Hippocampal formation (tissue), 2 donors: ENCODE measurements around the gene MAN1C1.
"Not testable (repeated sequence)": the region's sequence is repeated elsewhere in the genome, so short reads cannot be mapped to it uniquely, and the experiment has no call there.

Experiments used
- DNase-seq, 2 donors: peaks; one replicate each; lab custom pipeline; 2025; lab: John Stamatoyannopoulos, UW

MAN1C1 gene

GRCh38 chr1:25657883-25658760, 41.5 kb downstream of the MAN1C1 start:
- no peak for DNase-seq

GRCh38 chr1:25658791-25659431, 42.3 kb downstream of the MAN1C1 start:
- DNase-seq = no peak

- DNase-seq = no peak
Observed at GRCh38 chr1:25661043-25661815, 44.6 kb downstream of the MAN1C1 start.

GRCh38 chr1:25662061-25662460, 45.5 kb downstream of the MAN1C1 start:
- DNase-seq = no peak

- not testable (repeated sequence) for DNase-seq
Observed at GRCh38 chr1:25662959-25663358, 46.4 kb downstream of the MAN1C1 start.

GRCh38 chr1:25664357-25665199, 48.0 kb downstream of the MAN1C1 start:
- DNase-seq = no peak

GRCh38 chr1:25666460-25666859, 49.9 kb downstream of the MAN1C1 start:
- DNase-seq = no peak

- no peak for DNase-seq
Observed at GRCh38 chr1:25668931-25669573, 52.5 kb downstream of the MAN1C1 start.

GRCh38 chr1:25669781-25670567, 53.4 kb downstream of the MAN1C1 start:
- no peak for DNase-seq

GRCh38 chr1:25671929-25672328, 55.3 kb downstream of the MAN1C1 start:
- DNase-seq = no peak

GRCh38 chr1:25672763-25673409, 56.3 kb downstream of the MAN1C1 start:
- DNase-seq = no peak

- DNase-seq = no peak
Observed at GRCh38 chr1:25673456-25673855, 56.9 kb downstream of the MAN1C1 start.

GRCh38 chr1:25673962-25674806, 57.6 kb downstream of the MAN1C1 start:
- no peak for DNase-seq

GRCh38 chr1:25674807-25675084, 58.2 kb downstream of the MAN1C1 start:
- no peak for DNase-seq

- no peak for DNase-seq
Observed at GRCh38 chr1:25675729-25676476, 59.3 kb downstream of the MAN1C1 start.

- DNase-seq = no peak
Observed at GRCh38 chr1:25676488-25676887, 59.9 kb downstream of the MAN1C1 start.

- DNase-seq = no peak
Observed at GRCh38 chr1:25677193-25677773, 60.7 kb downstream of the MAN1C1 start.

- no peak for DNase-seq
Observed at GRCh38 chr1:25679171-25679570, 62.6 kb downstream of the MAN1C1 start.
